BLaER1 treated with 17β-estradiol and CSF1 and Interleukin-3, amounts not matched to agents 10 nM and 100 nM (cell line): ENCODE results near the gene MYO19.

Source experiments
- H3K27ac ChIP-seq, 11 experiments: shearing (Covaris generic); formaldehyde crosslinking; 2 replicates each; pipeline ENCODE4 v1.8.1; 2022
- H3K27me3 ChIP-seq, 11 experiments: shearing (Covaris generic); formaldehyde crosslinking; 2 replicates each; pipeline ENCODE4 v1.8.1; 2022
- H3K36me3 ChIP-seq, 11 experiments: shearing (Covaris generic); formaldehyde crosslinking; 2 replicates each; pipeline ENCODE4 v1.8.1; 2022
- H3K4me1 ChIP-seq, 10 experiments: shearing (Covaris generic); formaldehyde crosslinking; 2 replicates each; pipeline ENCODE4 v1.8.1; 2022
- H3K4me2 ChIP-seq, 11 experiments: shearing (Covaris generic); formaldehyde crosslinking; 2 replicates each; pipeline ENCODE4 v1.8.1; 2022
- H3K4me3 ChIP-seq, 10 experiments: shearing (Covaris generic); formaldehyde crosslinking; 2 replicates each; pipeline ENCODE4 v1.8.1; 2022
- H3K9ac ChIP-seq, 11 experiments: shearing (Covaris generic); formaldehyde crosslinking; 2 replicates each; pipeline ENCODE4 v1.8.1; 2022
- H3K9me3 ChIP-seq, 11 experiments: shearing (Covaris generic); formaldehyde crosslinking; replicated peaks in 1 of 11; 2 replicates each; pipeline ENCODE4 v1.8.1; 2022
- H4K20me1 ChIP-seq, 11 experiments: shearing (Covaris generic); formaldehyde crosslinking; 2 replicates each; pipeline ENCODE4 v1.8.1; 2022
- Cebpa-rat ChIP-seq, 11 experiments: shearing (Covaris generic); IDR thresholded peaks; 2 replicates each; pipeline ENCODE4 v1.8.1; 2022

MYO19 gene

GRCh38 chr17:36550491-36551417 is 16.1 kb upstream of the MYO19 start:
- Histone ChIP-seq H3K36me3 (peaks cover 31 to 99% (median 66%) of the 10 kb centered on the region in 11 experiments), H3K4me2 (peak overlapping the region in 10 of 11 experiments; percentile 1 to 100 (median 49); a peak in 16 of 22 replicates), H3K27ac (peak overlapping the region in 3 of 11 experiments; percentile 19 to 51 (median 24); a peak in 3 of 22 replicates), H3K9me3 (no peaks in the 10 kb centered on the region), H3K4me1 (peaks cover 35 to 59% (median 42%) of the 10 kb centered on the region in 10 experiments), H3K4me3 (no peak overlapping the region), H4K20me1 (peaks cover 97 to 100% (median 100%) of the 10 kb centered on the region in 11 experiments), H3K27me3 (no peaks in the 10 kb centered on the region), H3K9ac (no peak overlapping the region; a peak in 1 of 22 replicates)
- no peak for TF ChIP-seq Cebpa-rat (IDR thresholded peaks at IDR 0.05)

GRCh38 chr17:36547776-36548175 is 13.1 kb upstream of the MYO19 start:
- Histone ChIP-seq H3K4me3 (peak overlapping the region in 9 of 10 experiments; percentile 74 to 98 (median 90); a peak in 9 of 20 replicates), H3K4me1 (peaks cover 45 to 66% (median 51%) of the 10 kb centered on the region in 10 experiments), H3K27ac (peak overlapping the region in 4 of 11 experiments; percentile 98 to 100 (median 99); a peak in 6 of 22 replicates), H3K4me2 (peak overlapping the region; percentile 85 to 100 (median 90)), H3K9ac (peak overlapping the region; percentile 90 to 100 (median 99); a peak in 19 of 22 replicates), H3K9me3 (no peaks in the 10 kb centered on the region), H3K36me3 (peaks cover 16 to 69% (median 48%) of the 10 kb centered on the region in 11 experiments; a peak in 21 of 22 replicates), H4K20me1 (peaks cover 70 to 74% (median 73%) of the 10 kb centered on the region in 11 experiments), H3K27me3 (no peaks in the 10 kb centered on the region)
- no peak for TF ChIP-seq Cebpa-rat (IDR thresholded peaks at IDR 0.05)

- Histone ChIP-seq H3K4me3 (peak overlapping the region; percentile 74 to 98 (median 89)), H3K4me2 (peak overlapping the region; percentile 85 to 100 (median 90)), H3K36me3 (peaks cover 16 to 57% (median 44%) of the 10 kb centered on the region in 11 experiments; a peak in 20 of 22 replicates), H3K4me1 (peaks cover 45 to 65% (median 51%) of the 10 kb centered on the region in 10 experiments), H3K9ac (peak overlapping the region; percentile 90 to 100 (median 99)), H4K20me1 (peaks cover 58 to 62% (median 60%) of the 10 kb centered on the region in 11 experiments), H3K27me3 (no peaks in the 10 kb centered on the region), H3K9me3 (no peaks in the 10 kb centered on the region), H3K27ac (peak overlapping the region; percentile 82 to 100 (median 99); a peak in 21 of 22 replicates)
- TF ChIP-seq Cebpa-rat (IDR thresholded peaks at IDR 0.05) = no peak
Measured at GRCh38 chr17:36546418-36547093, 11.9 kb upstream of the MYO19 start.

GRCh38 chr17:36545465-36546417 is 11.1 kb upstream of the MYO19 start:
- H3K27ac ChIP-seq = peak overlapping the region; percentile 82 to 100 (median 99)
- H3K9ac ChIP-seq = peak overlapping the region; percentile 90 to 100 (median 99)
- peaks cover 50 to 53% (median 52%) of the 10 kb centered on the region in 11 experiments for H4K20me1 ChIP-seq
- peaks cover 15 to 52% (median 39%) of the 10 kb centered on the region in 11 experiments; a peak in 20 of 22 replicates for H3K36me3 ChIP-seq
- no peaks in the 10 kb centered on the region for H3K9me3 ChIP-seq
- peak in 10 of 11 experiments; percentile 20 to 91 (median 81); a peak in 17 of 22 replicates for TF ChIP-seq Cebpa-rat (IDR thresholded peaks at IDR 0.05)
- H3K4me2 ChIP-seq = peak overlapping the region; percentile 85 to 100 (median 90)
- H3K27me3 ChIP-seq = no peaks in the 10 kb centered on the region
- peak overlapping the region; percentile 74 to 98 (median 89) for H3K4me3 ChIP-seq
- H3K4me1 ChIP-seq = peaks cover 39 to 57% (median 45%) of the 10 kb centered on the region in 10 experiments

- Histone ChIP-seq H3K4me2 (peak overlapping the region in 5 of 11 experiments; percentile 29 to 92 (median 51); a peak in 5 of 22 replicates), H3K27me3 (no peaks in the 10 kb centered on the region), H3K4me1 (peaks cover 33 to 50% (median 38%) of the 10 kb centered on the region in 10 experiments), H3K4me3 (peak overlapping the region; percentile 74 to 98 (median 89)), H3K9me3 (no peaks in the 10 kb centered on the region), H3K27ac (peak overlapping the region; percentile 98 to 100 (median 99)), H4K20me1 (peaks cover 43 to 47% (median 45%) of the 10 kb centered on the region in 11 experiments), H3K9ac (peak overlapping the region; percentile 98 to 100 (median 99)), H3K36me3 (peaks cover 21 to 52% (median 42%) of the 10 kb centered on the region in 11 experiments; a peak in 20 of 22 replicates)
- no peak for TF ChIP-seq Cebpa-rat (IDR thresholded peaks at IDR 0.05)
Measured at GRCh38 chr17:36545077-36545464, 10.4 kb upstream of the MYO19 start.

GRCh38 chr17:36544307-36545076 is 9.8 kb upstream of the MYO19 start, which contains the start of gene GGNBP2:
GGNBP2 (plus strand) TSS chr17:36544919; CDS start chr17:36545725, 806 bp downstream.
- H3K9ac ChIP-seq = peak within 1 kb of the TSS; percentile 98 to 100 (median 99)
- H3K27me3 ChIP-seq = no peaks in the 10 kb centered on the region
- peak within 1 kb of the TSS; percentile 98 to 100 (median 99) for H3K27ac ChIP-seq
- peaks cover 25 to 52% (median 38%) of the 10 kb centered on the region in 11 experiments; a peak in 20 of 22 replicates for H3K36me3 ChIP-seq
- no peak for TF ChIP-seq Cebpa-rat (IDR thresholded peaks at IDR 0.05)
- peak within 1 kb of the TSS; percentile 89 to 100 (median 92) for H3K4me2 ChIP-seq
- H4K20me1 ChIP-seq = peaks cover 38 to 41% (median 40%) of the 10 kb centered on the region in 11 experiments
- peak within 1 kb of the TSS; percentile 74 to 98 (median 89) for H3K4me3 ChIP-seq
- no peaks in the 10 kb centered on the region for H3K9me3 ChIP-seq
- peaks cover 28 to 45% (median 33%) of the 10 kb centered on the region in 10 experiments for H3K4me1 ChIP-seq

- Histone ChIP-seq H3K27ac (peak overlapping the region; percentile 98 to 100 (median 99)), H3K4me2 (peak overlapping the region; percentile 72 to 97 (median 92)), H3K27me3 (no peaks in the 10 kb centered on the region), H3K4me3 (peak overlapping the region; percentile 74 to 98 (median 89)), H4K20me1 (peaks cover 33 to 36% (median 35%) of the 10 kb centered on the region in 11 experiments), H3K9ac (peak overlapping the region; percentile 98 to 100 (median 99)), H3K36me3 (peaks cover 22 to 52% (median 38%) of the 10 kb centered on the region in 11 experiments; a peak in 19 of 22 replicates), H3K4me1 (peaks cover 28 to 40% (median 33%) of the 10 kb centered on the region in 10 experiments), H3K9me3 (no peaks in the 10 kb centered on the region)
- no peak for TF ChIP-seq Cebpa-rat (IDR thresholded peaks at IDR 0.05)
Measured at GRCh38 chr17:36544044-36544306, 9.3 kb upstream of the MYO19 start.
